GM21367 (cell line): ENCODE data around the gene SH3RF3.
"Not testable (repeated sequence)": the region's sequence is repeated elsewhere in the genome, so short reads cannot be mapped to it uniquely, and the experiment has no call there.

Experiments used
- ATAC-seq: cut with Tn5 transposase; IDR thresholded peaks from one replicate; pipeline ENCODE4 v1.9.1; 2021; ENCODE audit not compliant: unreplicated experiment

Gene SH3RF3

DNA sequence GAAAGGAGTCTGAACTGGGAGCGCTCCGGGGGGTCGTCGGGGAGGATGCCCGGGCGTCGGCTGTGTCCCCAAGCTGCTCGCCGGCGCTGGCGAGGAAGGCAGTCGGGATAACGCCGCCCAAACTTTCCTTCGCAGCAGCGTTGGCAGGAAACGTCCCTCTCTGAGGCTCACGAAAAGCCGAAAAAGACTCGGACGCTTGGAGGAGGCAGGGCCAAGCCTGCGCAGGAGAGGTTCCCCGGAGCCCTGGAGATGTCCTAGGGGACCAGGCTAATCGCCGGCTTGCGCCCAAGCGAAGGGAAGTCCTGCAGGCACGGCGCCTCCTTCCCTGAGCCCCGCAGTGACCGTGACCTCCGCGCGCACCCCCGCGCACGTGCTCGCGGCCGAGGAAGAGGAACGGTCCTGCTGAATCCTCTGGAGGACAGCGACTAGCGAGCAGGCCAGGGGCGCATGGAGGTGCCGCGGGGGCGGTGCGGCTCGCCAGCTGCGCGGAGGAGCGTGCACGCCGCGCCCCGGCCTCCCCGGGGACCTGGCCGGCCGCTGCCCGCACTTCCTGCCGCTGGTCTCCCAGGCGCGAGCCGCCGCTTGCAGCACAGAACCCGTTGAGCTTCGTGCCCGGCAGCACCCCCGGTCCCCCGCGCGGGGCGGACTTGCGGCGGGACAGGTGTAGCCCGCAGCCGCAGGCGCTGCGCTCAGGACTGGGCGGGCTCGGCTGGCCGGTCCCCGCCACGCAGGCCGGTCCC, at the start of gene SH3RF3:
Gene SH3RF3 (plus strand): TSS at position 590 of the 740 bp plus-strand sequence.
- ATAC-seq, result no peak

DNA sequence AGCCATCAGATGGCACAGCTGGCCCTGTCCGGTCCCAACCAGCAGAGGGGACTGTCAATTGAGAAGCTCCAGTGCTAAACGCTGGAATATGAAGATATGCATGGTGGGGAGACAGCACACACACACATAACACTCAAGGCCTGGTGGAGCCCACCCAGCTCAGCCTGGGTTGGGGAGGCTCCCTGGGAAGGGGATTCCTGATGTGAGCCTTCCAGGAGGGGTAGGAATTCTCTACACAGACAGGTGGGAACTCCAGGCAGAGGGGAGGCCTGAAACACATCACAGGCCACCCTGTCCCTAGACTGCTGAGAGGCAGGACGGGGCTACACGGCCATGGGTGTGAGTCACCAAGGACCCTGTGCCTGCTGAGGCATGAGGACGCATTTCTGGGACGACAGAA, 49.4 kb upstream of the SH3RF3 start:
- no peak for ATAC-seq

DNA sequence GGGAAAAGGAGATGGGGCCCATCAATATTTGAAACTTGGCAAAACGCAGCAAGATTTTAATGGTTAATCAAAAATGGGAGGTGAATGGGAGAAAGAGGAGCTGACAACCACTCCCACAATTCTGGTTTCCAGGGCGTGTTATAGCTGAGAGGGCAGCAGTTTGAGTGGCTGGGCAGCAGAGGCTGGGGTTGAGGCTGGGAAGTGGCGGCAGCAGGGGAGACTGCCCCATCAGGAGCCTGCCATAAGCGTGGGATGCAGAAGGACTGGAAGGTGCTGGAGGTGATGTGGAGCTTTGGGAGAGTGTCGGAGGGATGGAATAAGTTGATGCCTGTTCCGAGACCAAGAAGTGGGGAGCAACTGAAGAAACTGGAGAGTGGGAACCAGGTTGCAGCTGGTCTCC, 48.9 kb upstream of the SH3RF3 start:
- no peak for ATAC-seq

- ATAC-seq, result no peak
These were observed 48.2 kb upstream of the SH3RF3 start for GRCh38 chr2:109080757-109081156.

- no peak for ATAC-seq
These were observed 47.6 kb upstream of the SH3RF3 start for GRCh38 chr2:109081374-109081773.

DNA sequence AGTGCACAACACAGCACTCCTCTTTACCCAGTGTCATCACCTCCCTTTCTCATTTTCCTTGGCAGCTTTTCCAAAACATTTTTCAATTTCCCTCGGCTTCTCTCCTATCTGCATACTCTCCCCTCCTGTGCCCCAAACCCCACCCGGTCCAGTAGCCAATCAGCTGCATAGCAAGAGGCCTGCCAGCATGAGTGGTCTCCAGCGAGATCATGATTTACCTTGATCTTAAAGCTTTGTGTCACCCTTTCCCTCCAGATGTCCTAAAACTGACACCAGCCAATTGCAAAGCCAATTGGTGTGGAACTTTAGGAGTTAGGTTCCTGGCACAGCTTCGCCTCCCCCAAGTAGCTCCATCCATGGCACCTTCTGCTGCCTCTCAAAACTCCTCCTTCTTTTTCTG, 45.2 kb upstream of the SH3RF3 start:
- no peak for ATAC-seq

DNA sequence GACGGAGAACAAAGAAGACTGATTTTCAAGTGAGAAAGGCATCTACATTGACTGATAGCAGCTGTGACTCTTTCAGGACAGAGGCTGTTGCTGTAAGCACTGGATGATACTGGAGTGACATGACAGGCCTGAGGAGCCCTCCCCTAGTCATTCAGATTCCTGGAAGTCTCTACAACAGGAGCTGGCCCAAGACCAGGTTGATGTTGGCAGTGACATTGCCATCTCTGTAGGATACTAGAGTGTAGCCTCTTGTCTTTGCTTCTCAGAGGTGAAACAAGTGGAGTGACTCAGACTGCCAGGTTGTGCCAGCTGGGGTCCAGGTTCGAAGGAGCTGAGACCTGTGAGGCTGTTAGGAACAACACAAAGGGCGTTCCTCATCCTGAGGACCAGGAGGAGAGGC, 44.7 kb upstream of the SH3RF3 start:
- ATAC-seq, result no peak

GRCh38 chr2:109085912-109086742, 42.9 kb upstream of the SH3RF3 start:
- no peak for ATAC-seq

GRCh38 chr2:109086743-109087020, 42.3 kb upstream of the SH3RF3 start:
- ATAC-seq, result no peak

GRCh38 chr2:109087055-109087663, 41.8 kb upstream of the SH3RF3 start:
- no peak for ATAC-seq

- no peak for ATAC-seq
These were observed 39.3 kb upstream of the SH3RF3 start for GRCh38 chr2:109089602-109090300.

DNA sequence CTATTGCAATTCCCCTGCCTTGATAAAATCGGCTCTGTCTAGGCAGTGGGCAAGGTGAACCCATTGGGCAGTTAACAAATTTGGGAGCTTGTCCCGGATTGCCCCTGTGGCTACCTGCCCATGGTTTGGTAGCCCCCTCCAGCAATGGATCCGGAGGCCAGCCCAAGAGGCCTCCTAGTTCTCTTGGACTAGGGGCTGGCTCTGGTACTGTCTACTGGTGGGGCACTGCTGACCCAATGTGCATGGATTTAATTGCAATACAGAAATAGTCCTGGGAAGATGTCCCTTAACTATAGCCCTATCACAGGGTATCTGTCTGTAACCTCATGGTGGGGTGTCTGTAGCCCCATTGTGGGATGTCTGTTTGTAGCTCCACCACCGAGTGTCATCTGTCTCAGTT, 37.5 kb upstream of the SH3RF3 start:
- no peak for ATAC-seq

DNA sequence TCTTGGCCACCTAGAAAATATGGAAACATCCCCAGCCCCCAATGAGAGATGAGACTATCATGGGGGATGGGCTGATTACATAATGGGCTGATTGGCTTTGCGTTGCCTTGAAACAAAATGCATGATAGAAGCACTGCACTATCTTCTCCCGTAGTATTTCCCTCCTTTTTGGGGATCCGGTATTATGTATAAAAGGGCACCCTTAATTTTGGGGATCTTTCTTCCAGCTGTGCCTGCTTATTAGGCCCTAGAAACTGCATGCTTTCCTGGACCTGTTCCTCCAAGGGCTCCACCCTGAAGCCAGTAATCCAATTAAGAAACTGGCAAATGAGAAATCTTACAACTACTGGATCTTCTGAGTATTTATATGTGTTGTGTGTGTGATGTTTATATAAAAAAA, 34.9 kb upstream of the SH3RF3 start:
- ATAC-seq, result no peak

DNA sequence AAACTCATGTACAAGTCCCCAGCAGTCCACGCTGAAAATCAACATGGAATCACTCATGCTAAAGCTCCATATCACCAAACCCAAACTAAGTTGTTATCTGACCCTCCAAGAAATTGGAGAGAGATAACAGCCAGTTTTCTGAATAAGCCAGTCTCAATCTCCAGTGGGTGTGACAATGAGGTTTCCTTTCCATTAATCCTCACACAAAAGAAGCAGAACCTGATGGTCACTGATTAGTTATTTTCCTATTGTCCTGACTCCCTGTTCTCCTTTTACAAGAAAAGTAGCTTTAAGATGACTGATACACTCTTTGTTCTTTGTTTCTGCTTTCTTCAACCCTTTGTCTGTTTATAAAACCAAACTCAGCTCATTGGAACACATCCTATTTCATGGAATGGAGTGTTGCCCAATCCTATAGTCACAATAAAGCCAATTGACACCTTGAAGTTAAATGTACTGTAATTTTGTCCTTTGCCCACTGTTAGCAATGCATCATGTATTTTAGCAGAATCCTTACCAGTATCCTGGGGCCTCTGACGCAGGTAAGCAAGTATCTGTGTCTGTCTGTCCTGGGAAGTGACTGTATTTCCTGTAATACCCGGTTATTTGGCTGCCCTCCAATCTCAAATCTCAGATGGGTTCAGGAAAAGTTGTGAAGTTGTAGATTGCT, 30.6 kb upstream of the SH3RF3 start:
- no peak for ATAC-seq

DNA sequence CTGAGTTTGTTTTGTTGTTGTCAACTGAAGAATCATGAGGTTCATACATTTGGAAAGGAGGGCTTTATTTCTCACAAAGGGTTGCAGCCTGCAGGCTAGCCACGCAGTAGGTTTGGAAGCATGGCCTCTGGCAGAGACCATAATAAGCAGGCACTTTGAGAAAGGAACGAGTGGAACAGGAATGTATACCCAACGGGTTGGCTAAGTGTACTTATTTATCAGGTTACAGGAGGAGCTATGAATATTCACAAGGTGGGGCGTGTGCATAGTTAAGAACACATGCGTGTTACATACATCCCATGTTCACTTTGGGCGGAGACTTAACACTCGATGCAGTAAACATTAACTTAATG, 30.1 kb upstream of the SH3RF3 start:
- ATAC-seq, result no peak

- ATAC-seq, result no peak
These were observed 26.3 kb upstream of the SH3RF3 start for GRCh38 chr2:109102588-109103233.

GRCh38 chr2:109105113-109105512, 23.9 kb upstream of the SH3RF3 start:
- no peak for ATAC-seq

DNA sequence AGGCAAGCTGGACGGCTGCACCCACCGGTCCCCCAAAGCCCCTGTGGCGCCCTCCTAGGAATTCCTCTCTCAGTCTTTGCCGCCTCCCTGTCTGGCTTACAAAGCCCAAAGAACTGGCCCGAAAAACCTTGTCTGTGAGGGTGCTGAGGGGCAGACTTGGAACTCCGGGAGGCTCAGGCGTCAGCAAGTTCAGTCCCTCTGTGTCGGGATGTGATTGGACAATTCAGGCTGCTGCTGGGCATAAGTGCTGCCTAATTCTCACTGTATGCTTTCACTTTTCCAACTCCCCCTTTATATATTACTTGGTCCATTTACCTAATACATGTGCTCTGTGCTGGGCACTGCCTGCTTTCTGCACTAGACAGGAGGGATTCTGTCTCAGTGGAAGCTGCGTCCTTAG, 20.3 kb upstream of the SH3RF3 start:
- no peak for ATAC-seq

GRCh38 chr2:109109342-109109741, 19.7 kb upstream of the SH3RF3 start:
- no peak for ATAC-seq

GRCh38 chr2:109110170-109110569, 18.8 kb upstream of the SH3RF3 start:
- ATAC-seq, result no peak

GRCh38 chr2:109117181-109117580, 11.8 kb upstream of the SH3RF3 start:
- not testable (repeated sequence) for ATAC-seq
